ENCODE measurements around the gene DHRS7C.

The DHRS7C gene

GRCh38 chr17:9765322-9765721 lies 26.1 kb downstream of the DHRS7C start:
- no peak for DNase-seq (ENCODE audit: low read depth)

- DNase-seq (ENCODE audit: low read depth): no peak
Observed at GRCh38 chr17:9763643-9764042, 27.7 kb downstream of the DHRS7C start.

GRCh38 chr17:9760266-9760665 lies 31.1 kb downstream of the DHRS7C start:
- no peak for DNase-seq (ENCODE audit: low read depth)

- DNase-seq (ENCODE audit: low read depth): no peak
Observed at GRCh38 chr17:9755083-9755482, 36.3 kb downstream of the DHRS7C start.

GRCh38 chr17:9750524-9750923 lies 40.9 kb downstream of the DHRS7C start:
- no peak for DNase-seq (ENCODE audit: low read depth)

DNA sequence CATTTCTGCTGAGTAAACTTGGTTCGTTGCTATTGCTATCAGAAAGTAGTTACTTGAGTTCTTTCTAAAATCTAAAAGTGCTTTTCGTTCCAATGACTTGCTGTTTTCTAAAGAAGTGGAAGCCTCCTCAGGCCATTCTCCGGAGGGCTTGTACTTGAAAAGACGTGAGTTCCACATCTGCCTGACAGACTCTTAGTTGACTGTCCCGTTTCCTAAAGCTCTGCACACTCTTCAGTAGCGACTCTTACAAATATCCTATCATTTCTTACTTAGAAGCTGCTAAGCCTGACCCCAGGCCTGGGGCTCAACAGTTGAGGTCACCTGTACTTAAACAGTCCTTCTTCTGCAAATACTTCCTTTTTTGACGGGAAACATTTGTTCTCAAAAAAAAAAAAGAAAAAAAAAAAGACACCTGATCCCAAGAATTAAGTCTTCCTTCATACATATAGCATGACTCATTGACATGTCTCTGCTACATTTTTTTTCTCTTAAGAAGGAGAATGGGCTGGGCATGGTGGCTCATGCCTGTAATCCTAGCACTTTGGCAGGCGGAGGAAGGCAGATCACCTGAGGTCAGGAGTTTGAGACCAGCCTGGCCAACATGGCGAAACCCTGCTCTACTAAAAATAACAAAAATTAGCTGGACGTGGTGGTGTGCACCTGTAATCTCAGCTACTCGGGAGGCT lies 61.5 kb downstream of the DHRS7C start:
- DNase-seq (ENCODE audit: low read depth): no peak

GRCh38 chr17:9729034-9729650 lies 62.2 kb downstream of the DHRS7C start:
- no peak for DNase-seq (ENCODE audit: low read depth)

DNA sequence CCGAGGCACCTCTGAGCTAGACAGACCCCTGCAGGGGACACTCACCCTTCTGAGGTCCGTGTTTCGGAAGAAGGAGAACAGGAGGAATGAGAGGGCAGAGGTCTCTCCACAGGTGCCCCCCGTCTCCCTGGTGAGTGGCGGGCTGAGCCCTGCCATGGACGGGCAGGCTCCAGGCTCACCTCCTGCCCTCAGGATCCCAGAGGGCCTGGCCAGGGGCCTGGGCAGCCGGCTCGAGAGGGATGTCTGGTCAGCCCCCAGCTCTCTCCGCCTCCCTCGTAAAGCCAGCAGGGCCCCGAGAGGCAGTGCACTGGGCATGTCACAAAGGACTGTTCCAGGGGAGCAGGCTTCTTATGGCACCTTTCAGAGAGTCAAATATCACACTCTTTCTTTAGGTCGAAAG lies 62.8 kb downstream of the DHRS7C start:
- no peak for DNase-seq (ENCODE audit: low read depth)

DNA sequence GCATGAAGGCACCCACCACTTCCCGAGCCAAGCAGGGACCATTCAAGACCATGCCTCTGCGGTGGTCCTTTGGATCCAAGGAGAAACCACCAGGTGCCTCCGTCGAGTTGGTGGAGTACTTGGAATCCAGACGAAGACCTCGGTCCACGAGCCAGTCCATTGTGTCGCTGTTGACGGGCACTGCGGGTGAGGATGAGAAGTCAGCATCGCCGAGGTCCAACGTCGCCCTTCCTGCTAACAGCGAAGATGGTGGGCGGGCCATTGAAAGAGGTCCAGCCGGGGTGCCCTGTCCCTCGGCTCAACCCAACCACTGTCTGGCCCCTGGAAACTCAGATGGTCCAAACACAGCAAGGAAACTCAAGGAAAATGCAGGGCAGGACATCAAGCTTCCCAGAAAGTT lies 63.4 kb downstream of the DHRS7C start:
- DNase-seq (ENCODE audit: low read depth): no peak

- no peak for DNase-seq (ENCODE audit: low read depth)
Observed at GRCh38 chr17:9726291-9726690, 65.1 kb downstream of the DHRS7C start.

DNA sequence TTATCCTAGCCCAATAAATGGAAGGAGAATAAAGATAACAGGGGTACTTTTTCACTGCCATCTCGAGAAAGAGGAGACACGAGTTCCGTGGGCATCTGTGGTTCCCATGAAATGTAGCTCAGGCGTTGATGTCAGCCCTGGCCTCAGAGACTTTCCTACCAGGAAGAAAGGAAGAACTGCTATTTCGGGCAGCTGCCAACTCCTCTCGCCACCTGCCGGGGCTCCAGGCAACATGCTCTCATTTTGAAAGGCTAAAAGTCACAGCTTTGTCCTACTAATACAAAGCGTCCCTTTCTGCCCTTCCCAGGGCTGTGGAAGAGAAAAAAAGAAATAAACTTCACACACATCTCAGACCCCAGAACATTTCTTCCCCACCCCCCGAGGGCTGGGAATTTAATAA lies 65.8 kb downstream of the DHRS7C start:
- DNase-seq (ENCODE audit: low read depth): no peak
